IMR-90 (cell line): Measurements from ENCODE around the gene SLCO3A1. TPM values are rescaled to one million over a fixed set of nuclear protein-coding genes. Genes with fewer than 3 reads are reported as not detected.

ENCODE experiments used
- ATAC-seq: fragments of 200-7000 bp; cut with Tn5 transposase; 2 replicates; pipeline ENCODE4 v1.9.1; 2020; ENCODE audit warnings: low read depth, mild to moderate bottlenecking, moderate library complexity
- BruUV-seq: library from RNA; stranded (reverse); fragments of 400-500 nt; replicated peaks from 2 replicates; lab custom pipeline; 2021; lab: Mats Ljungman, UMichigan
- CTCF ChIA-PET: fragments of 300-600 bp; formaldehyde crosslinking; extraction: SDS; loops from one replicate; lab custom pipeline; 2021; ENCODE audit warnings: antibody characterized with exemption; lab: Yijun Ruan, JAX
- POLR2A ChIA-PET: fragments of 300-600 bp; sonication (Branson Sonifier 250); formaldehyde crosslinking; loops from one replicate; lab custom pipeline; 2022; ENCODE audit warnings: antibody characterized with exemption; ENCODE audit not compliant: unreplicated experiment; lab: Charles Lee
- DNase-seq: peaks from one replicate; pipeline ENCODE4 v3.0.0; 2013
- H2AFZ ChIP-seq: replicated peaks from 2 replicates; pipeline ENCODE3; 2013; ENCODE audit warnings: low read length, mild to moderate bottlenecking; ENCODE audit not compliant: poor library complexity
- H2AK5ac ChIP-seq: 2 replicates; pipeline ENCODE4 v1.6.1; 2013; ENCODE audit warnings: low read depth, low read length, inconsistent platforms
- H2AK9ac ChIP-seq: replicated peaks from 2 replicates; pipeline ENCODE3; 2013; ENCODE audit warnings: mild to moderate bottlenecking, low read depth, low read length, moderate library complexity; ENCODE audit not compliant: poor library complexity
- H2BK120ac ChIP-seq: 2 replicates; pipeline ENCODE4 v1.6.1; 2013; ENCODE audit warnings: low read depth, low read length, inconsistent platforms
- H2BK15ac ChIP-seq: 3 replicates; pipeline ENCODE4 v1.6.1; 2013; ENCODE audit warnings: low read depth, low read length, inconsistent platforms
- H2BK20ac ChIP-seq: 2 replicates; pipeline ENCODE4 v1.6.1; 2013; ENCODE audit warnings: low read depth, mild to moderate bottlenecking, inconsistent platforms, low read length, moderate library complexity
- H2BK5ac ChIP-seq: 2 replicates; pipeline ENCODE4 v1.6.1; 2013; ENCODE audit warnings: mild to moderate bottlenecking, low read depth, low read length, inconsistent platforms; ENCODE audit not compliant: poor library complexity, severe bottlenecking
- H3K14ac ChIP-seq: replicated peaks from 2 replicates; pipeline ENCODE4 v1.6.1; 2013; ENCODE audit warnings: low read depth, low read length, inconsistent platforms
- H3K18ac ChIP-seq: 2 replicates; pipeline ENCODE4 v1.6.1; 2013; ENCODE audit warnings: low read depth, low read length, control low read depth
- H3K23ac ChIP-seq: 2 replicates; pipeline ENCODE4 v1.6.1; 2013; ENCODE audit warnings: low read depth, low read length, inconsistent platforms
- H3K27ac ChIP-seq: 2 replicates; pipeline ENCODE4 v1.5.1; 2013; ENCODE audit warnings: mild to moderate bottlenecking, control low read depth, low read length; ENCODE audit not compliant: insufficient read depth
- H3K27me3 ChIP-seq: 2 replicates; pipeline ENCODE4 v1.6.1; 2013; ENCODE audit warnings: low read length; ENCODE audit not compliant: control insufficient read depth, insufficient read depth
- H3K36me3 ChIP-seq: 2 replicates; pipeline ENCODE4 v1.6.1; 2013; ENCODE audit warnings: low read length, mixed read lengths; ENCODE audit not compliant: control insufficient read depth, insufficient read depth
- H3K4ac ChIP-seq: 2 replicates; pipeline ENCODE4 v1.6.1; 2013; ENCODE audit warnings: low read depth, low read length, inconsistent platforms
- H3K4me1 ChIP-seq: 2 replicates; pipeline ENCODE4 v1.6.1; 2013; ENCODE audit warnings: low read length, mixed read lengths; ENCODE audit not compliant: control insufficient read depth, insufficient read depth
- H3K4me2 ChIP-seq: 2 replicates; pipeline ENCODE4 v1.6.1; 2013; ENCODE audit warnings: low read depth, mild to moderate bottlenecking, control low read depth, low read length, moderate library complexity
- H3K4me3 ChIP-seq: 2 replicates; pipeline ENCODE4 v1.5.1; 2013; ENCODE audit warnings: low read depth, mild to moderate bottlenecking, control low read depth, low read length, moderate library complexity; ENCODE audit not compliant: insufficient read depth
- H3K56ac ChIP-seq: 2 replicates; pipeline ENCODE4 v1.6.1; 2013; ENCODE audit warnings: low read length, inconsistent platforms; ENCODE audit not compliant: insufficient read depth; ENCODE audit errors: extremely low read depth
- H3K79me1 ChIP-seq, 2 experiments: 2 replicates each; pipeline ENCODE4 v1.6.1; 2013; ENCODE audit warnings: low read length in 2 of 2, inconsistent platforms in 1 of 2, low read depth in 1 of 2
- H3K9ac ChIP-seq: 2 replicates; pipeline ENCODE4 v1.6.1; 2013; ENCODE audit warnings: low read depth, low read length, control low read depth
- H3K9me1 ChIP-seq: 2 replicates; pipeline ENCODE4 v1.6.1; 2013; ENCODE audit warnings: low read length, inconsistent platforms; ENCODE audit not compliant: insufficient read depth
- H3K9me3 ChIP-seq: 2 replicates; pipeline ENCODE4 v1.6.1; 2013; ENCODE audit warnings: low read length; ENCODE audit not compliant: control insufficient read depth, insufficient read depth
- H4K20me1 ChIP-seq: 2 replicates; pipeline ENCODE4 v1.6.1; 2013; ENCODE audit warnings: low read length, inconsistent platforms; ENCODE audit not compliant: insufficient read depth
- H4K5ac ChIP-seq: 2 replicates; pipeline ENCODE4 v1.6.1; 2013; ENCODE audit warnings: mild to moderate bottlenecking, low read depth, low read length, control low read depth
- H4K8ac ChIP-seq, 2 experiments: 2 replicates each; pipeline ENCODE4 v1.6.1; 2013; ENCODE audit warnings: low read depth in 2 of 2, low read length in 2 of 2, control low read depth in 1 of 2, inconsistent platforms in 1 of 2
- H4K91ac ChIP-seq: 2 replicates; pipeline ENCODE4 v1.6.1; 2013; ENCODE audit warnings: low read depth, low read length, inconsistent platforms; ENCODE audit not compliant: insufficient read depth
- CEBPB ChIP-seq: IDR thresholded peaks from 2 replicates; pipeline ENCODE4 v1.6.1; 2012; ENCODE audit warnings: low read depth, low read length, improper control_type of control experiment
- CHD1 ChIP-seq: IDR thresholded peaks from 2 replicates; pipeline ENCODE4 v1.6.1; 2012; ENCODE audit warnings: low read depth, low read length, improper control_type of control experiment
- MXI1 ChIP-seq: IDR thresholded peaks from 2 replicates; pipeline ENCODE4 v1.6.1; 2012; ENCODE audit warnings: low read depth, mild to moderate bottlenecking, low read length, moderate library complexity, borderline replicate concordance
- WGBS, 2 experiments: methylation state at CpG; one replicate each; pipeline versions ENCODE4 v1.1.5 to v1.1.7; 2013; ENCODE audit warnings: missing lambda C conversion rate in 2 of 2; ENCODE audit not compliant: insufficient read length in 1 of 2; ENCODE audit errors: extremely low coverage in 2 of 2; 5-methylcytosine and 5-hydroxymethylcytosine counted together
- dilution Hi-C: fragments of 300-500 bp; cut with HindIII; formaldehyde crosslinking; loops from one replicate; pipeline ENCODE4 v1.14.3; 2018; ENCODE audit warnings: low sequenced_read_pairs; ENCODE audit not compliant: unreplicated experiment
- in situ Hi-C: fragments of 300-500 bp; cut with MboI; formaldehyde crosslinking; loops from 3 replicates; pipeline ENCODE4 v1.14.3; 2019; ENCODE audit warnings: low sequenced_read_pairs, inconsistent platforms, mixed read lengths
- intact Hi-C: fragments of 100-400 bp; cut with micrococcal nuclease; formaldehyde crosslinking; loops from 2 replicates; pipeline ENCODE4 v1.10.0; 2022
- polyA plus RNA-seq, 3 experiments: library from polyadenylated mRNA; depleted of rRNA; stranded (reverse); fragments of >200 nt; gene quantifications; 2 replicates each; pipeline ENCODE4 v1.2.3, GENCODE V29; 2012; ENCODE audit warnings: low replicate concordance in 1 of 3
- total RNA-seq: library from RNA; depleted of rRNA; stranded (reverse); fragments of >200 nt; gene quantifications from 2 replicates; pipeline ENCODE4 v1.2.3, GENCODE V29; 2012

Gene SLCO3A1
- total and polyA plus RNA-seq, 2 of the 4 experiments (the other 2 are of a cell fraction): 4.7 to 8.1 TPM

GRCh38 chr15:92157666-92158298 lies 304.3 kb downstream of the SLCO3A1 start:
- in situ Hi-C loops (no loop called here), intact Hi-C loops (no loop called here), dilution Hi-C loops (no loop called here)
- Histone ChIP-seq H4K5ac (no peak overlapping the region), H3K18ac (no peak overlapping the region), H4K91ac (no peak overlapping the region), H3K9me1 (no peaks in the 10 kb centered on the region), H3K27ac (no peak overlapping the region), H3K9ac (no peak overlapping the region), H2BK20ac (no peak overlapping the region), H2AFZ (no peak overlapping the region), H4K20me1 (no peaks in the 10 kb centered on the region), H3K56ac (no peak overlapping the region), H2AK5ac (no peak overlapping the region), H3K4ac (no peak overlapping the region), H3K4me2 (no peak overlapping the region), H3K23ac (no peak overlapping the region), H2AK9ac (no peak overlapping the region), H2BK15ac (no peak overlapping the region), H3K36me3 (no peaks in the 10 kb centered on the region), H3K4me3 (no peak overlapping the region), H3K9me3 (no peaks in the 10 kb centered on the region), H2BK120ac (no peak overlapping the region), H3K79me1 (no peaks in the 10 kb centered on the region), H4K8ac (no peak overlapping the region), H3K4me1 (no peaks in the 10 kb centered on the region), H3K27me3 (no peaks in the 10 kb centered on the region), H3K14ac (no peak overlapping the region), H2BK5ac (no peak overlapping the region)
- no peak for ATAC-seq
- no peak for DNase-seq
- no TSS peak for BruUV-seq
- CTCF ChIA-PET: no interaction called here
- POLR2A ChIA-PET: no interaction called here
- TF ChIP-seq CHD1: no peak
- no peak for TF ChIP-seq CEBPB
- TF ChIP-seq MXI1: no peak
- WGBS, 2 experiments: 73% methylated on average over 5 of the region's 10 CpGs; no CpG with 5 or more reads in 1 of the 2 experiments
